K562 (cell line): ENCODE results near the gene SEMA3F. TPM values are rescaled to one million over a fixed set of nuclear protein-coding genes. Genes with fewer than 3 reads are reported as not detected.

ENCODE experiments used
- ATAC-seq: fragments of 200-7000 bp; cut with Tn5 transposase; 3 replicates; pipeline ENCODE4 v1.9.1; 2020; ENCODE audit warnings: moderate library complexity
- BruUV-seq: library from RNA; stranded (reverse); fragments of 400-500 nt; replicated peaks from 2 replicates; lab custom pipeline; 2021; lab: Mats Ljungman, UMichigan
- CTCF ChIA-PET: fragments of 300-600 bp; formaldehyde crosslinking; extraction: SDS; loops from one replicate; lab custom pipeline; 2021; ENCODE audit warnings: low intra/inter-chr PET ratio; lab: Yijun Ruan, JAX
- POLR2A ChIA-PET: fragments of 300-600, 350-650 bp; sonication (Branson Sonifier 250); formaldehyde crosslinking; extraction: SDS; loops from one replicate; lab custom pipeline; 2021; ENCODE audit warnings: antibody characterized with exemption, inconsistent platforms; lab: Yijun Ruan, JAX
- DNase-seq, 4 experiments: peaks; one replicate each; pipeline versions ENCODE4 v3.0.0 to v3.0.0-alpha.2; 2011 to 2018; ENCODE audit warnings: low spot score in 3 of 4, mixed read lengths in 3 of 4; ENCODE audit errors: extremely low read depth in 1 of 4
- FAIRE-seq: peaks from 2 replicates; lab custom pipeline; 2011; peaks lifted over from hg19 to GRCh38; lab: Jason Lieb, UNC
- H2AFZ ChIP-seq: 2 replicates; pipeline ENCODE4 v1.6.0; 2011; ENCODE audit warnings: low read depth, low read length, control low read depth, inconsistent platforms
- H3K27ac ChIP-seq: fragments of 200-600 bp; 3 replicates; pipeline ENCODE4 v1.8.0; 2011; ENCODE audit warnings: low read depth, mild to moderate bottlenecking, control low read depth, inconsistent platforms, low read length, moderate library complexity, mixed read lengths; ENCODE audit errors: extremely low read depth
- H3K27me3 ChIP-seq, 2 experiments: fragments of 300-600 bp in 1 of 2; 2 replicates in 1 of 2; 3 replicates in 1 of 2; pipeline versions ENCODE4 v1.6.0 to v1.8.0; 2011; ENCODE audit warnings: inconsistent platforms in 2 of 2, low read length in 2 of 2, mild to moderate bottlenecking in 1 of 2, mixed read lengths in 1 of 2, moderate library complexity in 1 of 2; ENCODE audit not compliant: control insufficient read depth in 2 of 2, insufficient read depth in 2 of 2
- H3K36me3 ChIP-seq: fragments of 300-600 bp; 3 replicates; pipeline ENCODE4 v1.8.0; 2011; ENCODE audit warnings: mild to moderate bottlenecking, low read length, inconsistent platforms; ENCODE audit not compliant: control insufficient read depth, insufficient read depth
- H3K4me1 ChIP-seq, 2 experiments: fragments of 200-600 bp in 1 of 2; replicated peaks in 1 of 2; 2 replicates in 1 of 2; 3 replicates in 1 of 2; pipeline versions ENCODE4 v1.5.1 to v1.8.0; 2011; ENCODE audit warnings: inconsistent platforms in 2 of 2, low read length in 2 of 2, mild to moderate bottlenecking in 1 of 2, mixed read lengths in 1 of 2, moderate library complexity in 1 of 2; ENCODE audit not compliant: control insufficient read depth in 2 of 2, insufficient read depth in 2 of 2
- H3K4me2 ChIP-seq: 2 replicates; pipeline ENCODE4 v1.6.1; 2011; ENCODE audit warnings: low read length, control low read depth, inconsistent platforms, mixed read lengths; ENCODE audit not compliant: insufficient read depth
- H3K4me3 ChIP-seq: fragments of 200-600 bp; sonication (generic), shearing (Covaris generic); 2 replicates; pipeline ENCODE4 v1.5.1; 2016; ENCODE audit warnings: control low read depth, inconsistent platforms
- H3K79me2 ChIP-seq: fragments of 200-600 bp; 3 replicates; pipeline ENCODE4 v1.8.0; 2011; ENCODE audit warnings: low read length, inconsistent platforms; ENCODE audit not compliant: control insufficient read depth, insufficient read depth
- H3K9ac ChIP-seq, 2 experiments: 2 replicates each; pipeline versions ENCODE4 v1.6.0 to v1.6.1; 2011; ENCODE audit warnings: low read depth in 2 of 2, low read length in 2 of 2, control low read depth in 1 of 2, inconsistent platforms in 1 of 2, mild to moderate bottlenecking in 1 of 2, mixed read lengths in 1 of 2; ENCODE audit not compliant: insufficient read depth in 1 of 2
- H3K9me1 ChIP-seq: one replicate; pipeline ENCODE4 v1.6.0; 2011; ENCODE audit warnings: inconsistent platforms, mild to moderate bottlenecking, low read length, moderate library complexity; ENCODE audit not compliant: control insufficient read depth, insufficient read depth
- H3K9me3 ChIP-seq: replicated peaks from 2 replicates; pipeline ENCODE4 v1.5.1; 2011; ENCODE audit warnings: low read depth, low read length, inconsistent platforms; ENCODE audit not compliant: control insufficient read depth, insufficient read depth
- H4K20me1 ChIP-seq: replicated peaks from 2 replicates; pipeline ENCODE4 v1.6.1; 2011; ENCODE audit warnings: low read length, inconsistent platforms, mixed read lengths; ENCODE audit not compliant: control insufficient read depth, insufficient read depth
- ASH1L ChIP-seq: fragments of 450-650 bp; IDR thresholded peaks from 2 replicates; pipeline ENCODE4 v1.6.1; 2018; ENCODE audit warnings: borderline replicate concordance, mild to moderate bottlenecking, low read depth; ENCODE audit not compliant: partially characterized antibody
- CLOCK ChIP-seq: fragments of 250-450 bp; sonication (Bioruptor Pico); IDR thresholded peaks from 2 replicates; pipeline ENCODE4 v1.4.0; 2020; ENCODE audit warnings: mild to moderate bottlenecking, moderate library complexity, borderline replicate concordance
- CREB5 ChIP-seq: fragments of 250-450 bp; sonication (Bioruptor Pico); IDR thresholded peaks from 2 replicates; pipeline ENCODE4 v1.5.0; 2020; ENCODE audit warnings: mild to moderate bottlenecking
- FOXJ3 ChIP-seq: sonication (generic); formaldehyde crosslinking; IDR thresholded peaks from 2 replicates; pipeline ENCODE4 v1.4.0; 2020; ENCODE audit warnings: mild to moderate bottlenecking, missing genetic modification reagents
- HSF4 ChIP-seq: fragments of 250-450 bp; sonication (Bioruptor Pico); IDR thresholded peaks from 2 replicates; pipeline ENCODE4 v2.1.2; 2022; ENCODE audit warnings: mild to moderate bottlenecking, moderate library complexity, borderline replicate concordance
- KHSRP ChIP-seq: fragments of 450-650 bp; IDR thresholded peaks from 2 replicates; pipeline ENCODE4 v1.6.1; 2017
- KLF13 ChIP-seq: fragments of 450-650 bp; IDR thresholded peaks from 2 replicates; pipeline ENCODE4 v1.6.1; 2016; ENCODE audit warnings: missing genetic modification characterization, low read depth, mild to moderate bottlenecking, missing compliant biosample characterization, moderate library complexity, borderline replicate concordance
- NR0B1 ChIP-seq: fragments of 450-650 bp; IDR thresholded peaks from one replicate; pipeline ENCODE4 v1.6.1; 2018; ENCODE audit warnings: mild to moderate bottlenecking, moderate library complexity; ENCODE audit not compliant: partially characterized antibody
- TBL1XR1 ChIP-seq, 2 experiments: IDR thresholded peaks; 2 replicates each; pipeline ENCODE4 v1.6.1; 2012; ENCODE audit warnings: improper control_type of control experiment in 2 of 2, low read length in 2 of 2, mild to moderate bottlenecking in 1 of 2
- TCF15 ChIP-seq: fragments of 250-450 bp; sonication (Bioruptor Pico); IDR thresholded peaks from 2 replicates; pipeline ENCODE4 v1.8.0; 2022; ENCODE audit warnings: moderate library complexity, mild to moderate bottlenecking, inconsistent platforms
- ZNF133 ChIP-seq: fragments of 250-450 bp; sonication (Bioruptor Pico); IDR thresholded peaks from 2 replicates; pipeline ENCODE4 v1.4.0; 2020; ENCODE audit warnings: mild to moderate bottlenecking
- ZNF263 ChIP-seq: sonication (generic); formaldehyde crosslinking; IDR thresholded peaks from 2 replicates; pipeline ENCODE4 v1.8.0; 2022; ENCODE audit warnings: mild to moderate bottlenecking, missing genetic modification reagents, borderline replicate concordance
- ZNF583 ChIP-seq: fragments of 250-450 bp; sonication (Bioruptor Pico); IDR thresholded peaks from 2 replicates; pipeline ENCODE4 v1.4.0; 2020
- ZSCAN32 ChIP-seq: fragments of 450-650 bp; formaldehyde crosslinking; IDR thresholded peaks from 2 replicates; pipeline ENCODE4 v1.4.0; 2020; ENCODE audit warnings: mild to moderate bottlenecking, moderate library complexity
- WGBS: fragments of 100-300 bp; shearing (Covaris generic); methylation state at CpG from one replicate; pipeline ENCODE4 v1.1.6; 2016; ENCODE audit warnings: low coverage, mixed read lengths; ENCODE audit not compliant: insufficient coverage; ENCODE audit errors: missing lambda C conversion rate; 5-methylcytosine and 5-hydroxymethylcytosine counted together
- in situ Hi-C: fragments of 300-500 bp; cut with MboI; formaldehyde crosslinking; loops from 4 replicates; pipeline ENCODE4 v1.15.0; 2018; ENCODE audit warnings: inconsistent platforms, mixed read lengths
- intact Hi-C: fragments of 100-400 bp; cut with micrococcal nuclease; formaldehyde crosslinking; loops from 2 replicates; pipeline ENCODE4 v1.14.2; 2022
- polyA plus RNA-seq, 8 experiments: library from polyadenylated mRNA; depleted of rRNA in 4 of 8; stranded (reverse) in 5 of 8; unstranded in 3 of 8; fragments of >200 nt; fragmentation: Nextera tagmentation in 2 of 8; fragmentation: Illumina TruSeq in 1 of 8; extraction: Ambion mirVana in 2 of 8; extraction: Trizol in 1 of 8; gene quantifications; 2 replicates each; pipeline versions ENCODE4 v1.2.1 to v1.2.3, GENCODE V29; 2011 to 2014; ENCODE audit warnings: inconsistent platforms in 1 of 8, missing spikeins in 1 of 8
- total RNA-seq, 7 experiments: library from RNA; depleted of rRNA in 6 of 7; stranded (reverse); fragments of >200 nt in 6 of 7; fragmentation: Illumina TruSeq in 2 of 7; extraction: Trizol in 2 of 7; gene quantifications; 2 replicates each; pipeline versions ENCODE4 v1.2.1 to v1.2.3, GENCODE V29; 2011 to 2021; ENCODE audit warnings: low replicate concordance in 1 of 7

Gene SEMA3F
- total and polyA plus RNA-seq, 9 of the 15 experiments (the other 6 are each of a cell fraction or from before 2014, with no cell fraction given), result 0.58 to 3.0 (median 2.0) TPM; not detected in 2

GRCh38 chr3:50151728-50152127 is 3.4 kb upstream of the SEMA3F start:
- Histone ChIP-seq H3K36me3 (no peaks in the 10 kb centered on the region), H3K27me3 (no peaks in the 10 kb centered on the region), H3K9me1 (no peaks in the 10 kb centered on the region), H3K4me3 (no peak overlapping the region), H3K4me2 (no peak overlapping the region), H3K9ac (no peak overlapping the region; a peak in 1 of 4 replicates), H3K79me2 (no peaks in the 10 kb centered on the region; the same call in 2 of the 3 replicates), H4K20me1 (no peaks in the 10 kb centered on the region)
- ChIA-PET CTCF (no interaction called here), POLR2A (no interaction called here)
- WGBS, result 31% methylated on average over 3 of the region's 5 CpGs
- intact Hi-C loops (no loop called here), in situ Hi-C loops (no loop called here)
- no peak for DNase-seq
- TF ChIP-seq ZNF133 (CRISPR knock-in tag) (no peak), TBL1XR1 (IDR thresholded peaks at IDR 0.05; ENCODE audit: low read length in 2 of 2) (no peak), NR0B1 (no peak), CREB5 (no peak), CLOCK (CRISPR knock-in tag) (no peak), TCF15 (CRISPR knock-in tag) (no peak), ZNF583 (CRISPR knock-in tag) (no peak), ZNF263 (CRISPR knock-in tag) (no peak), ASH1L (no peak), KLF13 (no peak), KHSRP (no peak), FOXJ3 (CRISPR knock-in tag) (no peak), HSF4 (CRISPR knock-in tag) (no peak), ZSCAN32 (no peak)
- TF ChIP-seq, all 486 proteins: peak for 0
- Histone ChIP-seq H3K9me3 (no peaks in the 10 kb centered on the region), H3K27ac (no peak overlapping the region), H3K4me1 (peaks cover 0 to 28% of the 10 kb centered on the region in 2 experiments; a peak in 3 of 5 replicates), H2AFZ (no peak overlapping the region)
- no TSS peak for BruUV-seq
- FAIRE-seq (no peak), ATAC-seq (no peak)
